GM12801 (cell line): ENCODE data around the gene RESP18.

Experiments
- CTCF ChIP-seq: IDR thresholded peaks from one replicate; pipeline ENCODE4 v1.5.1; 2011; ENCODE audit warnings: control low read depth; ENCODE audit not compliant: insufficient read length; ENCODE audit errors: extremely low read depth

Gene RESP18

DNA sequence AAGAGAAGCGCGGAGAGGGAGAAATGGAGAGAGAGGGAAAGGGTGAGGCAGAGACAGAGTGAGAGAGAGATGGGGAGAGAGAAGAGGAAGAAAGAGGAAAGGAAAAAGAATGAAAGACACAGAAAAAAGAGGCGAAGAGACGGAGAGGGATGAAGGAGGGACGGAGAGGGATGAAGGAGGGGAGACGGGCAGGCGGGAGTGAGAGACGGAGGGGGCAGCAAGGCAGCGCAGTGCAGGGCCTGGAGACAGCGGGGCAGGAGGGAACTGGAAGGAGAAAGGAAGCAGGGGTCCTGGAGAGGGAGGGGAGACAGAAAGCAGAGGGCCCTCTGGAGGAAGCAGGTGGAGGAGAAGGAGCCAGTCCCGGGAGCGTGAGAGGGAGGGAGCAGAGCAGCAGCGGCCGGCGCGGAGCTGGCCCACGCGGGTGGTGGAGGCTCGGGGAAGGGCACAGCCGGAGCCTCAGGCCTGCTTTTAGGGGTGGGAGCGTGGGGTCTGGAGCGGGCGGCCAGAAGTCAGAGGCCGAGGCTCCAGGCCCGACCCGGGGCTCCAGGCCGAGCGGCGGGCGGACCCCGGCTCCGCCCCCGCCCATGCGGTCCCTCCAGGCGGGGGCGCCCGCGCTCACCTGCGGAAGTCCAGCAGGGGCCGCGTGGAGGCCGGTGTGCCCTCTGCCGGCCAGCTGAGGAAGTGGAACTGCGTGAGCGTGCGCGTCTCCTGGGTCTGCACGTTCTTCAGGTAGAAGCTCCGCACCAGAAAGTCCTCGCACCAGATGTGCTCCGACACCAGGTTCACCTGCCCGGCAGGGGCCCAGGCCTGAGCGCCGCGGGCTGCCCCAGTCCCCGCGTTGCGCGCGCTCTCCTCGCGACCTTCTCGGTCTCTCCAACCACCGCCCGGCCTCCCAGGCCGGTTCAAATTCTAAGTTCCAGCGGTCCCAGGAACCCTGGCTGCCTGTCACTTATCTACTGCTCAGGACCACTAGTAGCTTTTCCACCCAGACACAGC, 37.9 kb downstream of the RESP18 start:
- peak; percentile 43 for TF ChIP-seq CTCF

GRCh38 chr2:219293736-219294231, 38.8 kb downstream of the RESP18 start:
- no peak for TF ChIP-seq CTCF

DNA sequence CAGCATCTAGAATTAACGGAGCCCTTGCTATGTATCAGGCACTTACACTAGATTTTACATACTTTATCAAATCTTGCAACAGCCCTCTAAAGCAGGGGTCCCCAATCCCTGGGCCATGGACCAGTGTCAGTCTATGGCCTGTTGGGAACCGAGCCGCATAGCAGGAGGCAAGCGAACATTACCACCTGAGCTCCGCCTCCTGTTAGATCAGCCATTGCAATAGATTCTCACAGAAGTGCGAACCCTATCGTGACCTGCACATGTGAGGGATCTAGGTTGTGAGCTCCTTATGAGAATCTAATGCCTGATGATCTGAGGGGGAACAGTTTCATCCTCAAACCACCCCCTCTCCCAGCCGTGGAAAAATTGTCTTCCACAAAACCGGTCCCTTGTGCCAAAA, 39.9 kb downstream of the RESP18 start:
- TF ChIP-seq CTCF = no peak

DNA sequence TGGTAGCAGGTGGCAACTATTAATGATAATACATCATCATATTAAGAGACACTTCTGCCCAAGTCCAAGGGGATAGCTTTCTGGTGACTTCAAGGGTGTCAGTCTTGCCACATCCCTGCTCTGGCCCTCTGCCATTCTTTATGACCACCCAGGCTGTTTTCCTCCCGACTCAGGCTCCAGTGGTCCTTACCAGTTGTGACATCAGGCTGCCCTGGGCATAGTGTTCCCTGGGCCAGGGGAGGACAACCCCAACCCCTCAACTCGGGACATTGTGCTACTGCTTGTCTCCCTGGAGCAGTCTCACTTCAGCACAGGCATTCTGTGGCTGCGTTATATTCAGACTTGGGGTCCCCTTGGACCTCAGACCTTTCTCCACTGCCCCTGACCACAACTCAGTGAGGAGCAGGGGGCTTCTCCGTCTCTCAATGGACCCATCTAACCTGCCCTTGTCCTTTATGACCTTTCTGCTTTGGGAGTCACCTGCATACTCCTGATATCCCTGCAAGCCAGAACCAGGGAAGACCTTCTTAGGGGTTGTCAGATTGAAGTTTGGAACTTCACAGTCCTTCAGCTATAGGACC, 40.5 kb downstream of the RESP18 start:
- no peak for TF ChIP-seq CTCF

DNA sequence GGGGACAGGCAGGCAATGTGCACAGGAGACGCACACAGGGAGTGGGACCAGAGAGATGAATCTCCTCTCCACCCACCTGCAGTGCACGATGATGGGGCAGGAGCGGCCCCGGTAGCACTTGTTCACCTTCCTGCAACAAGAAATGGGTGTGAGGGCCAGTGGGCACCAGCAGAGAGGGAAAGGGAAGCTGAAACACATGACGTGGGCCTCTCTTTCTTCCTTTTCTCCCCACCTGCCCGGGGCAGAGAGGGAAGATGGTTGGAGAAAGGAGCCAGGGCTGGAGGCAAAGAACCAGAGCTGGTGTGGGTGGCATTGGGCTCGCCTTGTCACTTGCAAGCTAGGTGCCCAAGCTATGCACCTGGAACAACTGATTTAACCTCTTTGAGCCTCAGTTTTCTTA, 41.1 kb downstream of the RESP18 start:
- TF ChIP-seq CTCF = no peak

DNA sequence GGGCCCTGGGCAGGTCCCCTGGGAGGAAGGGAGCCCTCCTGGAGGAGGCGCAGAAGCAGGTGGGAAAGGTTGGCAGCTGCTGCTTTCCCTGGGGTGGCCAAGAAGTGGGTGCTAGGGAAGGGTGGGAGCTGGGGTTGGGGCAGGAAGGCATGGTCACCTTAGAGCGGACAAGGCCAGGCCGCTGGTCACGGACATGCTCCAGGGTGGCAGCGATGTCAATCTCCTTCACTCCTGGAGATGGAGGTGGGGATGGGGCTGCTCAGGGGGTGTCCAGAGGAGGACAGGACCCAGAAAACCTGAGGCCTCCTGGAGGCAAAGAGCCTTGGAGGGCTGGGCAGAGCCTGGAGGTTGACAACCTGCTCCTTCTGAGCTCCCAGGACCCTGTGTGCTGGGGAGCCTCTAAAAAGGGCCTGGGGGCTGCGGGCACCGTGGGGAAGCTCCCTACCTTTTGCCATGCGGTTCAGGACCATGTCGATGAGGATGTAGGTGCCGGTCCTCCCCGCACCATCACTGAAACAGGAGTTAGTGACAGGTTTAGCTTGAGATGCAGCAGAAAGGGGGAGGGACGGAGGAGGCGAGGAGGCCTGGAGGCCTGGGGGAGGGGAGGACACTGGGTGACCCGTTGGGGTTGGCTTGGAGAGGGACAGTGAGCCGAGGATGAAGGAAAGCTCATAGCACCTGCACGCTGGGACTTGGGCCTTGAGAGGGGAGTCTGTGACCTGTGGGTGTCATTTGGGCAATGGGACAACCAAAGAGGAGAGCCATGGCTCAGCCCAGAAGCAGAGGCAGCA, 42.0 kb downstream of the RESP18 start:
- TF ChIP-seq CTCF = no peak
